ENCODE results near the gene IRF8.
"Not testable (repeated sequence)": the region's sequence is repeated elsewhere in the genome, so short reads cannot be mapped to it uniquely, and the experiment has no call there.

IRF8 gene

GRCh38 chr16:85931596-85932402, 32.8 kb downstream of the IRF8 start:
- DNase-seq (ENCODE audit: insufficient read length) (no peak), FAIRE-seq (no peak)
- TF ChIP-seq POLR2A (IDR thresholded peaks at IDR 0.05; ENCODE audit: low read depth, low read length) (no peak), POLR2AphosphoS5 (IDR thresholded peaks at IDR 0.05; ENCODE audit: low read depth, low read length) (no peak), TAF1 (IDR thresholded peaks at IDR 0.05; ENCODE audit: borderline replicate concordance, low read depth, low read length) (no peak)

GRCh38 chr16:85934210-85934609, 35.2 kb downstream of the IRF8 start:
- DNase-seq (ENCODE audit: insufficient read length) = no peak
- FAIRE-seq = no peak
- TF ChIP-seq POLR2AphosphoS5 (IDR thresholded peaks at IDR 0.05; ENCODE audit: low read depth, low read length) (no peak), TAF1 (IDR thresholded peaks at IDR 0.05; ENCODE audit: borderline replicate concordance, low read depth, low read length) (no peak)

- peak; percentile 65 for FAIRE-seq
- TF ChIP-seq POLR2AphosphoS5 (IDR thresholded peaks at IDR 0.05; ENCODE audit: low read depth, low read length) (no peak), TAF1 (IDR thresholded peaks at IDR 0.05; ENCODE audit: borderline replicate concordance, low read depth, low read length) (no peak), POLR2A (IDR thresholded peaks at IDR 0.05; ENCODE audit: low read depth, low read length) (no peak)
- DNase-seq (ENCODE audit: insufficient read length) = no peak
These were observed 36.5 kb downstream of the IRF8 start for GRCh38 chr16:85935391-85935973.

GRCh38 chr16:85935974-85936760, 37.2 kb downstream of the IRF8 start:
- FAIRE-seq = peak; percentile 100
- TF ChIP-seq POLR2AphosphoS5 (IDR thresholded peaks at IDR 0.05; ENCODE audit: low read depth, low read length) (peak; percentile 48; the same call in 1 of the 2 replicates), POLR2A (IDR thresholded peaks at IDR 0.05; ENCODE audit: low read depth, low read length) (peak; percentile 47), TAF1 (IDR thresholded peaks at IDR 0.05; ENCODE audit: borderline replicate concordance, low read depth, low read length) (no peak)
- DNase-seq (ENCODE audit: insufficient read length) = peak; percentile 63

GRCh38 chr16:85936816-85937215, 37.9 kb downstream of the IRF8 start:
- DNase-seq (ENCODE audit: insufficient read length) = no peak
- TF ChIP-seq POLR2A (IDR thresholded peaks at IDR 0.05; ENCODE audit: low read depth, low read length) (no peak; the same call in 1 of the 2 replicates), TAF1 (IDR thresholded peaks at IDR 0.05; ENCODE audit: borderline replicate concordance, low read depth, low read length) (no peak), POLR2AphosphoS5 (IDR thresholded peaks at IDR 0.05; ENCODE audit: low read depth, low read length) (no peak)
- FAIRE-seq = no peak

- peak; percentile 42 for FAIRE-seq
- TF ChIP-seq POLR2A (IDR thresholded peaks at IDR 0.05; ENCODE audit: low read depth, low read length) (no peak), POLR2AphosphoS5 (IDR thresholded peaks at IDR 0.05; ENCODE audit: low read depth, low read length) (no peak), TAF1 (IDR thresholded peaks at IDR 0.05; ENCODE audit: borderline replicate concordance, low read depth, low read length) (no peak)
- DNase-seq (ENCODE audit: insufficient read length) = no peak
These were observed 41.3 kb downstream of the IRF8 start for GRCh38 chr16:85940214-85940613.

GRCh38 chr16:85941863-85942644, 43.1 kb downstream of the IRF8 start:
- no peak for FAIRE-seq
- DNase-seq (ENCODE audit: insufficient read length) = no peak
- TF ChIP-seq POLR2A (IDR thresholded peaks at IDR 0.05; ENCODE audit: low read depth, low read length) (no peak), TAF1 (IDR thresholded peaks at IDR 0.05; ENCODE audit: borderline replicate concordance, low read depth, low read length) (no peak), POLR2AphosphoS5 (IDR thresholded peaks at IDR 0.05; ENCODE audit: low read depth, low read length) (no peak)

GRCh38 chr16:85942659-85943058, 43.7 kb downstream of the IRF8 start:
- DNase-seq (ENCODE audit: insufficient read length); FAIRE-seq: not testable (repeated sequence)

GRCh38 chr16:85943711-85944110, 44.7 kb downstream of the IRF8 start:
- DNase-seq (ENCODE audit: insufficient read length) = no peak
- FAIRE-seq = no peak
- TF ChIP-seq POLR2AphosphoS5 (IDR thresholded peaks at IDR 0.05; ENCODE audit: low read depth, low read length) (no peak), POLR2A (IDR thresholded peaks at IDR 0.05; ENCODE audit: low read depth, low read length) (no peak), TAF1 (IDR thresholded peaks at IDR 0.05; ENCODE audit: borderline replicate concordance, low read depth, low read length) (no peak)

GRCh38 chr16:85944572-85945423, 45.8 kb downstream of the IRF8 start:
- peak; percentile 81 for FAIRE-seq
- no peak for DNase-seq (ENCODE audit: insufficient read length)
- TF ChIP-seq POLR2A (IDR thresholded peaks at IDR 0.05; ENCODE audit: low read depth, low read length) = 0 out of 2 replicates have a peak, but pooled peaks have one; percentile 5
- TF ChIP-seq TAF1 (IDR thresholded peaks at IDR 0.05; ENCODE audit: borderline replicate concordance, low read depth, low read length) = no peak
